ENCODE results near the gene KCP.

KCP gene

GRCh38 chr7:128869944-128870285 is 40.6 kb downstream of the KCP start:
- Histone ChIP-seq H4K20me1 (ENCODE audit: insufficient read depth, low read length) (peaks cover 6% of the 10 kb centered on the region; the same call in 1 of the 2 replicates), H3K9me3 (ENCODE audit: insufficient read depth, low read length) (no peaks in the 10 kb centered on the region), H3K4me2 (ENCODE audit: low read length) (peak overlapping the region; percentile 93), H3K27me3 (ENCODE audit: low read depth, low read length) (no peaks in the 10 kb centered on the region), H3K4me1 (ENCODE audit: low read length) (no peaks in the 10 kb centered on the region), H3K9ac (ENCODE audit: low read length) (peak overlapping the region; percentile 45; the same call in 1 of the 2 replicates), H3K27ac (ENCODE audit: low read length) (no peak overlapping the region), H3K79me2 (ENCODE audit: low read length) (peaks cover 8% of the 10 kb centered on the region), H3K4me3 (ENCODE audit: low read length) (peak overlapping the region; percentile 78), H2AFZ (ENCODE audit: low read depth, low read length) (no peak overlapping the region), H3K36me3 (replicated peaks; ENCODE audit: low read depth, low read length) (peaks cover 20% of the 10 kb centered on the region)
- TF ChIP-seq EZH2phosphoT487 (IDR thresholded peaks at IDR 0.05; ENCODE audit: low read depth) (no peak), CTCF (IDR thresholded peaks at IDR 0.05; ENCODE audit: low read depth, low read length) (no peak)

- H3K4me2 ChIP-seq (ENCODE audit: low read length), result peak overlapping the region; percentile 93
- H4K20me1 ChIP-seq (ENCODE audit: insufficient read depth, low read length), result peaks cover 6% of the 10 kb centered on the region; the same call in 1 of the 2 replicates
- TF ChIP-seq CTCF (IDR thresholded peaks at IDR 0.05; ENCODE audit: low read depth, low read length) (peak; percentile 13; the same call in 1 of the 2 replicates), EZH2phosphoT487 (IDR thresholded peaks at IDR 0.05; ENCODE audit: low read depth) (no peak)
- no peaks in the 10 kb centered on the region for H3K9me3 ChIP-seq (ENCODE audit: insufficient read depth, low read length)
- peak overlapping the region; percentile 78 for H3K4me3 ChIP-seq (ENCODE audit: low read length)
- H3K4me1 ChIP-seq (ENCODE audit: low read length), result no peaks in the 10 kb centered on the region
- no peak overlapping the region for H2AFZ ChIP-seq (ENCODE audit: low read depth, low read length)
- no peaks in the 10 kb centered on the region for H3K27me3 ChIP-seq (ENCODE audit: low read depth, low read length)
- H3K27ac ChIP-seq (ENCODE audit: low read length), result no peak overlapping the region
- peaks cover 22% of the 10 kb centered on the region for H3K36me3 ChIP-seq (replicated peaks; ENCODE audit: low read depth, low read length)
- peak overlapping the region; percentile 45; the same call in 1 of the 2 replicates for H3K9ac ChIP-seq (ENCODE audit: low read length)
- H3K79me2 ChIP-seq (ENCODE audit: low read length), result peaks cover 13% of the 10 kb centered on the region
Measured at GRCh38 chr7:128869138-128869943, 41.2 kb downstream of the KCP start.

GRCh38 chr7:128868624-128869137 is 41.8 kb downstream of the KCP start:
- no peak overlapping the region for H2AFZ ChIP-seq (ENCODE audit: low read depth, low read length)
- peaks cover 6% of the 10 kb centered on the region for H3K4me1 ChIP-seq (ENCODE audit: low read length)
- H3K27ac ChIP-seq (ENCODE audit: low read length), result no peak overlapping the region
- peak overlapping the region; percentile 45; the same call in 1 of the 2 replicates for H3K9ac ChIP-seq (ENCODE audit: low read length)
- H3K4me3 ChIP-seq (ENCODE audit: low read length), result peak overlapping the region; percentile 78
- peak overlapping the region; percentile 93 for H3K4me2 ChIP-seq (ENCODE audit: low read length)
- TF ChIP-seq EZH2phosphoT487 (IDR thresholded peaks at IDR 0.05; ENCODE audit: low read depth) (no peak), CTCF (IDR thresholded peaks at IDR 0.05; ENCODE audit: low read depth, low read length) (no peak)
- H3K79me2 ChIP-seq (ENCODE audit: low read length), result peaks cover 20% of the 10 kb centered on the region
- H3K36me3 ChIP-seq (replicated peaks; ENCODE audit: low read depth, low read length), result peaks cover 22% of the 10 kb centered on the region
- H3K27me3 ChIP-seq (ENCODE audit: low read depth, low read length), result no peaks in the 10 kb centered on the region
- no peaks in the 10 kb centered on the region for H3K9me3 ChIP-seq (ENCODE audit: insufficient read depth, low read length)
- H4K20me1 ChIP-seq (ENCODE audit: insufficient read depth, low read length), result peaks cover 6% of the 10 kb centered on the region; the same call in 1 of the 2 replicates

- Histone ChIP-seq H3K36me3 (replicated peaks; ENCODE audit: low read depth, low read length) (peaks cover 22% of the 10 kb centered on the region), H3K9ac (ENCODE audit: low read length) (no peak overlapping the region), H3K4me1 (ENCODE audit: low read length) (peaks cover 8% of the 10 kb centered on the region), H3K27ac (ENCODE audit: low read length) (no peak overlapping the region), H3K9me3 (ENCODE audit: insufficient read depth, low read length) (no peaks in the 10 kb centered on the region), H3K4me3 (ENCODE audit: low read length) (no peak overlapping the region), H2AFZ (ENCODE audit: low read depth, low read length) (no peak overlapping the region), H4K20me1 (ENCODE audit: insufficient read depth, low read length) (peaks cover 6% of the 10 kb centered on the region; the same call in 1 of the 2 replicates), H3K27me3 (ENCODE audit: low read depth, low read length) (no peaks in the 10 kb centered on the region), H3K79me2 (ENCODE audit: low read length) (peaks cover 26% of the 10 kb centered on the region), H3K4me2 (ENCODE audit: low read length) (no peak overlapping the region)
- TF ChIP-seq EZH2phosphoT487 (IDR thresholded peaks at IDR 0.05; ENCODE audit: low read depth) (no peak), CTCF (IDR thresholded peaks at IDR 0.05; ENCODE audit: low read depth, low read length) (no peak)
Measured at GRCh38 chr7:128867842-128868623, 42.5 kb downstream of the KCP start.

All from OCI-LY3 (cell line).